T1000 (cell line): ENCODE results near the gene CPNE7.
"Not testable (repeated sequence)": the region's sequence is repeated elsewhere in the genome, so short reads cannot be mapped to it uniquely, and the experiment has no call there.

Experiments used
- DNase-seq: peaks from one replicate; lab custom pipeline; 2025; ENCODE audit warnings: mixed read lengths; lab: John Stamatoyannopoulos, UW

CPNE7 gene

DNA sequence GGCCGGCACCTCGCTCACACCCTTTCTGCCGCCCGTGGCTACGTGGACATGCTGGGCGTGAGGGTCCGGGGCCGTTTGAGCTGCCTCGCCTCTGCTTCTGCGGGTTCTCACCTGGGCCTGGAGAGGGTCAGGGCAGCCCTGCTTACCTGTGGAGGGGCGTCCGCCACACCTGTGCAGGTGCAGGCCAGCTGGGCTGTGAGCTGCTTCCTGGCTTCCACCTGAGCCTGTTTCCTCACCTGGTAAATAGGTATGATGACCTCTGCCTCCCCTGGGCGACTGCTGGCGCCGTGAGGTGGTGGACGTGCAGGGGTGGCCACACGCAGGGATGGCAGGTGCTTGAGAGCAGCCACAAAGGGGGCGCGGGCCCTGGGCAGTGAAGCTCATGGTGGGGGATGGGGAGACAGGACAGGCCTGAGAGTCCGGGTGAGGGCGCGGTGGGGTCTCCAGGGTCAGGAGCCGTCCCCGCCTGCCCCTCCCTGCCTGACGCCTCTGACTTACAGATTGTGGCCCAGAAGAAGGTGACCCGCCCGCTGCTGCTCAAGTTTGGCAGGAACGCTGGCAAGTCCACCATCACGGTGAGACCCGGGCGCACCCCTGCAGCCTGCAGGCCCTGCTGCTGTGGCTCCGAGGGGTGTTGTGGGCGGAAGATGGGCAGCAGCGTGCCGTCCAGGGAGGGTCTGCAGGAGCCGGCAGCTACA is 7.8 kb downstream of the CPNE7 start:
- DNase-seq: no peak

DNA sequence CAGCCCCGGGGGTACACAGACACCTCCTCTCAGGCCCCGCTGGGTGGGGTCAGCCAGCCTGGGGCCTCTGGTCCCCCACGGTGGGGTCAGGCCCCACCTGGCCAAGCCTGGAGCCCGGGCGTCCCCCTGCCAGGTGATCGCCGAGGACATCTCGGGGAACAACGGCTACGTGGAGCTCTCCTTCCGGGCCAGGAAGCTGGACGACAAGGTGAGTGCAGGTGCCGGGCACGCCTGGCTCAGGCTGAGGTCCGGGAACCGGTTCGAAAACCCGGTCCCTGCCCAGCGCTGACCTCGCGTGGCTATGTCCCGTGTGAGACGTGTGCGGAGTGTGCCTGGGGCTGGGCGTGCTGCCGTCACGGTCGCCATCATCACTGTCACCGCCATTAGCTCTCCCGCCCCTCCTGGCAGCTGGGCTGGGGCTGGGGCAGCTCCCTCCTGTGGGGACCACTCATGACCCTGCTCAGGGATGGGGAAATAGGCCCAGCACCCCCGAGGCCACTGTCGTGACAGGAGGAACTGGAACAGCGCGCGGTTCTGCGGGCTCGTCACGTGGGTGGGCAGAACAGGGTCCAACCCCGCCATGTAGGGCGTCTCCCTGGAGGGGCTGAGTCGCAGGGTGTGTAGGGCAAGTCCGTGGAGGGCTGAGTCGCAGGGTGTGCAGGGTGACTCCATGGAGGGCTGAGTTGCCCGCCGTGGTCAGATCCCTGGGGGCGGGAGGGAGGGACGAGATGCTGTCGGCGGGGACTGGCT is 8.5 kb downstream of the CPNE7 start:
- DNase-seq: no peak

DNA sequence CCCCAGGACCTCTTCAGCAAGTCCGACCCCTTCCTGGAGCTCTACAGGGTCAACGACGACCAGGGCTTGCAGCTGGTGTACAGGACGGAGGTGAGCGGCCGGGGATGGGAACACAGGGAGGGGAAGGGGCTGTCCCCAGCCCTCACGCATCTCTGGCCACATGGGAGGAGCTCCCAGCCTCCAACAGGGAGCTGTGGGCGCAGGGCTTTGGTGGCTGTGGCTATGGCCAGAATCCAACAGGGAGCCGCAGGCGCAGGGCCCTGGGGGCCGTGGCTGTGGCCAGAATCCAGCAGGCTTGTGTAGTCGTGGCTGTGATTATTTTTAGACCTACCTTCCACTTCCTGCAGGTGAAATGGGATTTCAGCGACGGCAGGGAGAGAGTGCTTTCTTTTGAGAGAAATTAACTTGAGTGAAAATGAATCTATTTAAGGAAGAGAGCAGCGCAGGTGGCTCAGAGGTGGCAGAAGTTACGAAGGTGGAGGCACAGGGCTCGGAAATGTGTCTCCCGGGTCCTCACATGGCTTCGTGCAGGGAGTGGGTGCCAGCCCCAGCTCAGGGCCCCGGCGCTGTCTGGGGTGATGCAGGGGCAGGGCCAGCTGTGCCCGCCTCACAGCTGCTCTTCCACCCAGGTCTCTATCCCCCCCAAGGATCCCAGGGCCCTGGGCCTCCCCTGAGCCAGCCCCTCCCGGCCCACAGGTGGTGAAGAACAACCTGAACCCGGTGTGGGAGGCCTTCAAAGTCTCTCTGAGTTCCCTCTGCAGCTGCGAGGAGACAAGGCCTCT is 9.4 kb downstream of the CPNE7 start:
- no peak for DNase-seq

DNA sequence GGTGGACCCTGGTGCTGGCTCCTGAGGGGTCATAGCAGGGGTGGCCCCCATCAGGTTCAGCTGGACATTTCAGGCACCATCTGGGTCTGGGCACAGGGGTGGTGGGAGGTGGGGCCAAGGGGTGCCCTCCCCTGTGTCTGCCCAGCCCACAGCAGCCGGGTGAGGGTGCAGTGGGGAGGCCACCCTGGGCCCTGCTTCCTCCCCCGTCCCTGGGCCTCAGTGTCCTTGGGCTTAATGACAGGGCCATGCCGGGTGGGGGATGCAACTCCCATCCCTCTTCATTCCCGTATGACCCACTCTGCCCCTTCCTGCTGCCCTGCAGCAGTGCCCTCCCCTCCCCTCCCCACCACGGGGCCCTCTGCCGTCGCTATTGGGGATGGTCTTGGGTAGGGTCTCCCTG is 10.7 kb downstream of the CPNE7 start:
- DNase-seq: no peak

DNA sequence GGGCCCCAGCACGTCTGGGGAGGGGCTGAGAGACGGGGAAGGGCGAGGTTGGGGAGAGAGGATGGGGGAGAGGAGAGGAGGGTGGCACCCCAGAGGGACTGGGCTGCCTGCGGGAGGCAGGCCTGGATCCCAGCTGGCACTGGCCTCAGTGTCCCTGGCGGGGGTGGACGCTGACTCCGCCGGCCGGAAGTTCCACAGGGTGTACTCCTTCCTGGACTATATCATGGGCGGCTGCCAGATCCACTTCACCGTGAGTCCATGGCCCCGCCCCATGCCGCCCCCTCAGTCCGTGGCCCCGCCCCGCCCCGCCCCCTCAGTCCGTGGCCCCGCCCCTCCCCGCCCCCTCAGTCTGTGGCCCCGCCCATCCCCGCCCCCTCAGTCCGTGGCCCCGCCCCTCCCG is 11.3 kb downstream of the CPNE7 start:
- peak; percentile 19 for DNase-seq

DNA sequence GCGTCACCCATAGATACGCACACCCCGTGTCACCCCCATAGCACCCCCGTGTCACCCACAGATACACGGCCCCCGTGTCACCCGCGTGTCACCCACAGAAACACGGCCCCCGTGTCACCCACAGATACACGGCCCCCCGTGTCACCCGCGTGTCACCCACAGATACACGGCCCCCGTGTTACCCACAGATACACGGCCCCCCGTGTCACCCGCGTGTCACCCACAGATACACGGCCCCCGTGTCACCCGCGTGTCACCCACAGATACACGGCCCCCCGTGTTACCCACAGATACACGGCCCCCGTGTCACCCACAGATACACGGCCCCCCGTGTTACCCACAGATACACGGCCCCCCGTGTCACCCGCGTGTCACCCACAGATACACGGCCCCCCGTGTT is 12.1 kb downstream of the CPNE7 start:
- DNase-seq: not testable (repeated sequence)

DNA sequence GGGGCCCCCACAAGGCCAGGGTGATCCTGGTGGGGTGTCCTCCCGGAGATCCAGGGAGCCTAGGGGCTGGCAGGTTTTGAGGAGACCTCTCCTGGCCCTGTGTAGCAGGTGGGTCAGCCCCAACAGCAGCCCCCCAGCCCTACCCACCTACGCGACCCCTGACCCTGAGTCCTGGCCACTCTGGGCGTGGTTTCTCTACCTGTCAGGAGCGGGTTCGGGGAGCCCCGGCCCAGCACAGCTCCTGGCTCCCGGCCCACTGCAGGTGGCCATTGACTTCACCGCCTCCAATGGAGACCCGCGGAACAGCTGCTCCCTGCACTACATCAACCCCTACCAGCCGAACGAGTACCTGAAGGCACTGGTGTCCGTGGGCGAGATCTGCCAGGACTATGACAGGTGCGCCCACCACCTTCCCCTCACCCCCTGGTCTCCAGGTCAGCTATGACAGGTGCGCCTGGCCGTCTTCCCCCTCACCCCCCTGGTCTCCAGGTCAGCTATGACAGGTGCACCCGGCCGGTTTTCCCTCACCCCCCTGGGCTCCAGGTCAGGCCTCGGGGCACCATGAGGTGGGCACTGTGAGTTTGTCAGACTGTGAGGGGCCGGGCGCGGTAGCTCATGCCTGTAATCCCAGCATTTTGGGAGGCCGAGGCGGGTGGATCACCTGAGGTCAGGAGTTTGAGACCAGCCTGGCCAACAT is 13.0 kb downstream of the CPNE7 start:
- no peak for DNase-seq

DNA sequence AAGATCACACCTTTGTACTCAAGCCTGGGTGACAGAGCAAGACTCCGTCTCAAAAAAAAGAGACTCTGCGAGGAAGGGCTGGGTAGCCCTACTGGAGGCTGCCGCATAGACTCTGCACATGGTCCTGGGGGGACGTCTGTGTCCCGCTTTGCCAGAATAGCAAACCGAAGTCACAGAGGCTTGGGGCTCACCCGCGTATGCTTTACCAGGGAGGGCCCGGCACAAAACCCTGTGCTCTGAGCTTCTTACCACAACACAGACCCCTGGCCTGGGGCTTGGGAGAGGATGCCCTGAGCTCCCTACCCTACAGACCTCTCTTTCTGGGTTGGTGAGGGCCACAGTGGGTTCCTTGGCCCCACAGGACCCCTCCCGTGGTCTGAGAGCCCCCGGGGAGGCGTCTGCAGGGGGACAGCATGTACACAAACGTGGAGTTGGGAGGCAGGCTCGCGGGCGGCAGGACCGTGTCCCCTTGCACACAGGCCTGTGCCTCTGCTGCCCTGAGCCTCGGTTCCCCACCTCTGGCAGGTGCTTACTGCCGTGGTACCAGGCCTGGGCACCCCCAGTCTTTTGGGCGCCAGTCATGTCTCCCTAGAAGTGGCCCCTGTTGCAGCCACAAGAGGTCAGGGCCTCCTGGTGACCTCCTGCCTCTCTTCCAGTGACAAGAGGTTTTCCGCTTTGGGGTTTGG is 13.8 kb downstream of the CPNE7 start:
- DNase-seq: no peak

DNA sequence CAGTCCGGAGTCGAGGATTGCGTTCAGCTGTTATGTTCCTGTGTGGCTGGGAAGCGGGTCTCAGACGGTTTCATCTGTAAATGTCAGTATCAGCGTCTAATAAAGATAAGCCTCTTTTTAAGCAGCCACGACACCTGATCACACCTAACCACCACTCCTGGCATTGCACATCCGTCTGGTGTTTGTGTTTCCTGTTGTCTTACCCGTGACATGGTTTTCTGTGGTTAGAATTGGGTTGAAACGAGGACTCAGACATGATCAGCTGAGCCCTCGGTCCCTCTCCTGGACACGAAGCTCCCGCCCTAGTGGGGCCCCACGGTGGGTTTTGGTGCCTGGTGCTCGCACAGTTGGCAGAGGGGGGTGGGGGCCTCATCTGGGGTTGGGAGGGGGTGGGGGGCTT is 18.3 kb downstream of the CPNE7 start:
- DNase-seq: no peak

DNA sequence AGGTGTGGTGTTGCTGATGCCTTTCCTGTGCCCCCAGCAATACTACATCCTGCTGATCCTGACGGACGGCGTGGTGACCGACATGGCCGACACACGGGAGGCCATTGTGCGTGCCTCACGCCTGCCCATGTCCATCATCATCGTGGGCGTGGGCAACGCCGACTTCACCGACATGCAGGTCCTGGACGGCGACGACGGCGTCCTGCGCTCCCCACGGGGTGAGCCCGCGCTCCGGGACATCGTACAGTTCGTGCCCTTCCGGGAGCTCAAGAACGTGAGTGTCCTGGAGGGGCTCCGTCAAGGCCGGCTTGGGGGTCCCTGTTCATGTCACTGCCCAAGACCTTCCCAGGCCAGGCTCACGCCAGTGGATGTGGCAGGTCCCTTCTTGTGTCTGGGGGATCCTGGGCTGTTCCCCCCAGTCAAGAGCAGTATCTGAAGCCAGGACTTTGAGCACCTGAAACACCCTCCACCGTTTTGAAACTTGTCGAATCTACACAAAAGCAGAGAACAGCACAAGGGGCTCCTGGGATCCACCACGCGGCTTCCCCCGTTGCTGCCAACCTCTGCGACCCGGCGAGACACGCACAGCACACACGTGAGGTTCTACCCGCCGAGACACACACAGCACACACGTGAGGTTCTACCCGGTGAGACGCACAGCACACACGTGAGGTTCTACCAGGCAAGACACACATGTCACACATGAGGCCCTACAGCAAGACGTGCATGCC is 19.9 kb downstream of the CPNE7 start:
- DNase-seq: no peak

DNA sequence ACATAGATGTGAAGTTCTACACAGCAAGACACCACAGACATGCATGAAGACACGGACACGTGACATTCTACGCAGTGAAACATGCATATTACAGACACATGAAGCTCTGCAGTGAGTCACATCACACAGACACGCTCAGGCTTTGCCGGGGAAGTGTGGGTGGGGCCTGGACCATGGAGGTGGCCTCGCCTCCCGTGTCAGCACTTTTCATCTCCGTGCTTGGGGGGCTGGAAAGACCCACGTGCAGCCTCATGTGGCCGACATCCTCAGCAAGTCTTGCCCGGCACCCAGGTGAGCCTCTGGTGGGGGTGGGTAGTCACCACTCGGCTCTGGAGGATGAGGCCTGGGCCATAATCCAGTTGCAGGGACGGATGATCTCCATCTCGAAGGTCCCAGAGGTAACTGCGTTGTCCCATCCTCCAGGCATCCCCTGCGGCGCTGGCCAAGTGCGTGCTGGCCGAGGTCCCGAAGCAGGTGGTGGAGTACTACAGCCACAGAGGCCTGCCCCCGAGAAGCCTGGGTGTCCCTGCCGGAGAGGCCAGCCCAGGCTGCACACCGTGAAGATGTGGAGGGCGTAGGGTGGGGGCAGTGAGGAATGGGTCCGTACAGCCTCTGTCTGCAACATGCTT is 20.6 kb downstream of the CPNE7 start:
- DNase-seq: no peak

DNA sequence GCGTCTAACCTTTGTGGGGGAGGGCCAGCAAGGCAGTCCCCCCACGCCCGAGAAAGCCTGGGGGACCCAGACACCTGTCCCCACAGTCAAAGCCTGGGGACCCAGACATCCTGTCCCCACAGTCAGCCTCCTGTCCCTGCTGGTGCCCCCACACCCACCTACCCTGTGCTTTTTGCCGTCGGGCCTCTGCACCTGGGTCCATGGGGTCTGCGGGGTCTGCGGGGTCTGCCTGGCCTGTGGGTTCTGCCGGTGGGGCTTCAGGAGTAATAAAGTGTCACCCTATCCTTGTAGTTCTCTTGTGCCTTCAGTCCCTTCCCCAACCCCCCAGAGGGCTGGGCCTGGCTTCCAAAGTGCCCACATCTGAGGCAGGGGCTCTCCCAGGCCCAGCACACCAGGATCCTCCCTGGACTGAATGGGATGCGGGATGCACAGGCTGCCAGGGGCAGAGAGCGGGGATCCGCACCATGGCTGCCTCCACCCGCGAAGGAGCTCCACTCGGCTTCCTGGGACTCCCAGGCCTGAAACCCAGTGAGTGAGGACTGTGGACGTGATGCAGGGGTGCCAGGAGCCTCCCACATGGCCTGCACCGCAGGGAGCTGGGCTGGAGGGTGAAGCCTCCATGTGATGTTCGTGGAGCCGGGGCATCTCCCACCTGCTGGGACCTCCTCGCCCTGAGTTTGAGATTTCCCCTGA is 21.5 kb downstream of the CPNE7 start:
- DNase-seq: no peak

DNA sequence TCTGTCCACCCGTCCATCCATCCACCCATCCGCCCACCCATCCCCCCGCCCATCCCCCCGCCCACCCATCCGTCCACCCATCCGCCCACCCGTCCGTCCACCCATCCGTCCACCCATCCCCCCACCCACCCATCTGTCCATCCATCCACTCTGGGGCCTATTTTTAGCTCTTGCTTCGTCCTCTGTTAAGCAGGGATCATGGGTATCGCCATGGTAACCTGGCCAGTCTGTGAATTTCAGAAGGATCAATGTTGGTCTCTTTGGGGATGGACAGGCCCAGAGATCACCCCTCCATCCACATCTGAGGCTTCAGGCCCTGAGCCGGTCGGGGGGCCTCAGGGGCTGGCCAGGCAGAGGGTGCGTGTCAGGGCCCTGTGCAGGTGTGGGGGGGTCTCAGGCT is 22.6 kb downstream of the CPNE7 start:
- DNase-seq: peak; percentile 11

DNA sequence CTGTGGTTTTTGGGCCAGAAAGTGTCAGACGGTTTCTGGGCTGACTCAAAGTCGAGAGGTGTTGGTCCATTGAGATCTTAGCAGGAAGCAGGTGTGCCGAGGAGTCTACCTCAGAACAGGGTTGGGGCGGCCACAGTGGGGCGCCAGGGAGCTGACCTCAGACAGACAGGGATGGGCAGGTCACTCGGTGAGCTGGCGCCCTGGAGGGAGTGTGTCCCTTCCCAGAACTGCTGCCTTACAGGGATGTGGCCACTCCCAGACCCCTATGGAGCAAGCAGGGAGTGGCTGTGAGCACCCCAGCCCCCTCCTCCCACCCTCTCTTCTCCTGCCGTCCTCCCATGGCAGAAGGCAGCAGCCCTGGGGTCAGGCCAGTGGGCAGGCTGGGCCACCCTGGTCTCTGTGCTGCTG is 23.9 kb downstream of the CPNE7 start:
- DNase-seq: no peak

DNA sequence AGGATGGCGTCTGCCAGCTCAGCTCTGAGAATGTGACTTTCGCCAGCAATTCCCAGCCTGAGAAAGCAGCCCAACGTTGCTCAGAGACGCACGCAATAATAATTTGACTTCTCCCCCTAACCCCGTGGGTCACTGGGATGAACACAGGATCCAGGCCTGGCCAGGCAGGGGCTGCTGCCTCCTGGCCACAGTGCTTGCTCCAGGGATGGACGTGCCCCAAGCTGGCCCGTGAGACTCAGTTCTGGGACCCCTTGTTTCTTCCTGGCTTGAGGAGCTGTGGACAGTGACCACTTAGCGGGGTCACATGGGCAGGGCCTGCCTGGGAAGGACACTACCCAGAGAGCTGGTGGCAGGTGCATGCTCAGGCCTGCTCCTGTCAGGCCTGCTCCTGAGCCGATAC is 24.3 kb downstream of the CPNE7 start:
- no peak for DNase-seq

DNA sequence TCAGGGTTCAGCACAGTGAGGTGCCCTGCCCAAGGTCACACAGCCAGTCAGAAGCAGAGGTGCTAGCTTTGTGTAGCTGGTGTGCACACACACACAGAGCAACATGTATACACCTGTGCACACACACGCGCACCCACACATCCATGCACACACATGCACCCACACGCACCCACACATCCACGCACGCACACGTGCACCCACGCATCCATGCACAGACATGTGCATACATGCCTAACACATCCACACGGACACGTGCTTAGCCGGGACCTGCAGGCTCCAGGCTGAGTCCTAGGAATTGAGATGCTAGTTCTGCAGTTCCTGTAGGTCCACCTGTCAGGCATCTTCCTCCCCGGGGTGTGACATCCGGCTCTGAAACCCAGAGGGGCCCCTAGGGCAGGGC is 24.9 kb downstream of the CPNE7 start:
- no peak for DNase-seq

DNA sequence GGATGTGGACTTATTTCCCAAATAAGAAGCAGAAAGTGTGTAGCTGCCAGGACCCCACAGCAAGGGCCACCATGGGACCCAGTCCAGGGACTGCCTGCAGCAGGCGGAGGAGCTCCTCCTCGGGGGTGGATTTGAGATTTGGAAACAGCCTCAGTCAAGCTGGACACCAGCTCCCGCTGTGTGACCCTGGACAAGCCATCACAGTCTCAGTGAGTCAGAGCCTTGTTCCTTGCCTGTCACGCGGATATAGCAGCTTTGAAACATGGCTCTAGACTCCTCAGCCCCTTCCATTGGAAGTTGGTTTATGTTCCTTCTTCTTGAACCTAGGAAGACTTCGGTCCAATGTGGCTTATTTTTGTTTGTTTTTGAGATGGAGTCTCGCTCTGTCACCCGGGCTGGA is 25.4 kb downstream of the CPNE7 start:
- DNase-seq: no peak

DNA sequence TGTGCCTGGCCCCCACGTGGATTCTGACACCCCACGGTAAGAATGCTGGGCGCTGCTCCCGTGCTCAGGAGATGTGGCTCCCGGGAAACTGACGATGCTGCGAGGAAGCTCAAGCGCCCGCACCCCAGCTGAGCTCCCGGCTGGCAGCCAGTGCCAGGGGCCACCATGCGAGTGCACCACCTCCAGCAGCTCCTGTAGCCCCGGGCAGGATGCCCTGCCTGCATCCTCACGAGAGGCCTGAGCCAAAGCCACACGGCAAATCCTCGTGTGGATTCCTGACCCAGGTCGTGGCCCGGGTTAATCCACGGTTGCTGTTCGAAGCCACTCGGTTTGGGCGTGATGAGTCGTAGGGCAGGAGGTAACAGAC is 26.3 kb downstream of the CPNE7 start:
- DNase-seq: no peak

DNA sequence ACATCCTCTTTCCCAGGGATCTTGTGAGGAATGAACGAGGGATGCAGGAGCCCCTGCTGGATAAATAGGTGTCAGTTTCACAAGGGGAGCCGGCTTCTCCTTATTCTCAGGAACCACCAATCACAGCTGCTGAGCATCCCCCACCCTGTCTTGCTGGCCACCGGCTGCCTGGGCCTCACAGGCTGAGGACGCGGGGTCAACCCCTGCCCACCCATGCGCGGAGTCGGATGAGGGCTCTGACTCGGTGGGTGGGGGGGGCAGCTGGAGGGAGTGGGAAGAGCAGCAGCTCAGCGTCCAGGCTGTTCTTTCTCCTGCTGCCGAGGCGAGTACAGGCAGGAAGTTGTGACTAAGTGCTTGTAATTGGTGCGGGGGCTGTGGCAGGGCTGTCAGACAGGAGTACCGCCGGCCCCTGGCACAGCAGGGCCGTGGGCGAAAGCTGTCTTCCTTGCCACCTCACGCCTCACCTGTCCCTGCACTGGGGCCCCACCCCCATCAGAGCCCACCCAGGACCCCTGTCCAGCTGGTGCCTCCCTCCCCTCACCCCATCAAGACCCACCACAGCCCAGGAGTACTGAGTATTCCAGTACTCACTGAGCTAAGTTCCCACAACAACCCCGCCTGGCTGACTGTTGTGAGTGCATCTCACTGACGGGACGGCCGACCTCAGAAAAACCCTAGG is 26.9 kb downstream of the CPNE7 start:
- DNase-seq: peak; percentile 53
